Hematopoietic multipotent progenitor cell treated with erythropoietin and hydrocortisone succinate and interleukin-3 and kit ligand, for 17 days (in vitro differentiated cells): ENCODE data around the gene NAV2.
"Not testable (repeated sequence)": the region's sequence is repeated elsewhere in the genome, so short reads cannot be mapped to it uniquely, and the experiment has no call there.

Source experiments
- DNase-seq: peaks from one replicate; pipeline ENCODE4 v3.0.0-alpha.2; 2015; ENCODE audit warnings: low spot score

NAV2 gene

DNA sequence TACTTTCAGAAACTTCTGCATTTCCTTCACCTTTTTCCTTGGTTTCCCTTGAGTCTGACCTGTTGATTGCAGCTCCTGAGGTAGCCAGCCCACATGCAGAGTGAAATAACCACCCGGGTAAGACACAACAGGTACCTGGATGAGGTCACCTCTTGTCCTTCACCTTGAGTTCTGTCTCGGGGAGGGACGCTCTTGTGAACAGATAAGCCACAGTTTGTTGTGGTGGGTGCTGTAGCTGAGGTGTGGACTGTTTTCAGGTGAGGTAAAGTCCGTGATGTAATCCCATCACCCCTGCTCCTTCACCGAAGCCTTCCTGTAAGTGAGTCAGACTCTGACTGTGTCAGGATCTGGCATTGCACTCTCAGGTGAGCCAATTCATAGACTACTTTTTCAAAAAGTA is 183.1 kb downstream of the NAV2 start:
- no peak for DNase-seq

DNA sequence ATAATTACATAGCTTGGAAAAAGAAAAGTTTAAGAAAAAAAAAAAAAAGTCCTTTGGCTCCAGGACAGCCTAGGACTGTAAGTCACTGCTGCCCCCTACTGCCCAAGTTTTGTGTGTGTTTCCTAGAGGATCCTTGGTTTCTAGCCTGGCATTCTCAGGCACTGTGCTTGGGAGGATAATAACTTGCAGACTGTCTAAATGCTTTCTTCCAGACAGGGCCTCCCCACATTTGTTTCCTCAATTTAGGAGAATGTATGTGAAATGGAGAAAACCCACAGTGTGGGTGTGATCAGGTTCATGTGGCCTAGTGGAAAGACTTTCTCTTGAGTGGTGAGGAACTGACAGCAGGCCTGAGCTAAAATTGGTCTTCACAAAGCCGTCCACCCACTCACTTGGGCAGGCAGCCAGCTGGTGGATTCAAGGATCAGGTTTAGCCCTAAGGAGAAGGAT is 191.0 kb downstream of the NAV2 start:
- DNase-seq = peak; percentile 18

- DNase-seq = no peak
Measured at GRCh38 chr11:19905280-19905853, 192.7 kb downstream of the NAV2 start.

DNA sequence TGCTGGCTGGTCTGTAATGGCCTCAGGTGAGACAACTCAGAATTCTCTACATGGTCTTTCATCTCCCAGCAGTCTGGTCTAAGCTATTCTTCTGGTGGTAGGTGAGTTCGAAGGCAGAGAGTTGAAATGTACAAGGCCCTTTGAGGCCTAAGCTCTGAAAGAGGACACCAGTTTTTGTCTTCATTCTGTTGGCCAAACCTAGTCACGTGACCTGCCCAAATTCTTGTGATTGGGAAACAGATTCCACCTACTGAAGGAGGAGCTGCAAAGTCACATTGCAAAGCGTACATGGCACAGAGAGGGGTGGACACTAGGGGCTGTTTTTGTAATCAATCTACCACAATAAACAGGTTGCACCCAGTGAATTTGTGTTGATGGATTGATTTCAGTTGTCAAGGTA is 193.5 kb downstream of the NAV2 start:
- DNase-seq = no peak

DNA sequence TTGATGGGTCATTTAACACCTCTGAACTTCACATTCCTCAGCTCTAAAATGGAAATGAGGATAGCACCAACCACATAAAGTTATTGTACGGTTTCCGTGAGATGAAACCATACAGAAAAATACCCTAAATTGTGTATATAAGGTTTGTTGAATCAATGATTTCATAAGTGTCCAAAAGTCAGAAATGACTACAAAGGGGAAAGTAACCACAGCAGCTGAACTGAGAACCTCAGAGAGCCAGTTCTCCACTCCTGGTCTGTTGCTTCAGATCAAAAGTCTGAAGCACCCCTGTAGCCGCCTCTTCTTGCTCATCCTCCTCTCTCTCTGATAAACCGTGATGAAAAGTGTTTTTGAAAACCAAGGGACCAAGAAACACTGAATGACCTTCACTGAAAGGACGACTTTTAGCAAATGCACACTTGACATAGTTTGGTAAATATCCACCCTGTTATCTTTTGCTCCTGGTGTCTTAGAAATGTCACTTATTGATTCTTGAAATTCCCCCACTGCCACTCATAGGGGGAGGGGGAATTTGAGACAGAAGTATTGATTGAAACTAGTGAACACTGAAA is 194.5 kb downstream of the NAV2 start:
- no peak for DNase-seq

DNA sequence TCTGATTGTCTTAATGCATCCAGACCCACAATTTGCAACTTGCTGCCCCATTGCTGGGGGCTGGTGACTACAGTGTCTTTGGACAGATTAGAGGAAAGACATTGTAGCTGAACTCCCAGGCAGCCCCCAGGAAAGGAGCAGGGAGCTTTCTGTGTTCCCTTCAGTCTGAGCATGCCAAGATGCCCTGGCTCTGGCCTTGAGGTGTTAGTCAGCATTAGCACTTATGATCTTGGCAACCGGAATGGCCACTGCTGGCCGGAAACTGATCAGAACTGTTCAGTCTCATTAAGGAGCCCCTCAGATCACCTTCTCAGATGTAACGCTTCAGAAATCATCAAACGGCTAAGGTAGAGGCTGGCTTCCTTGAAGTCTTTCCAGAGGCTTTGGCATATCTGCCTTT is 195.2 kb downstream of the NAV2 start:
- DNase-seq = no peak

GRCh38 chr11:19910931-19911330 is 198.3 kb downstream of the NAV2 start:
- no peak for DNase-seq

DNA sequence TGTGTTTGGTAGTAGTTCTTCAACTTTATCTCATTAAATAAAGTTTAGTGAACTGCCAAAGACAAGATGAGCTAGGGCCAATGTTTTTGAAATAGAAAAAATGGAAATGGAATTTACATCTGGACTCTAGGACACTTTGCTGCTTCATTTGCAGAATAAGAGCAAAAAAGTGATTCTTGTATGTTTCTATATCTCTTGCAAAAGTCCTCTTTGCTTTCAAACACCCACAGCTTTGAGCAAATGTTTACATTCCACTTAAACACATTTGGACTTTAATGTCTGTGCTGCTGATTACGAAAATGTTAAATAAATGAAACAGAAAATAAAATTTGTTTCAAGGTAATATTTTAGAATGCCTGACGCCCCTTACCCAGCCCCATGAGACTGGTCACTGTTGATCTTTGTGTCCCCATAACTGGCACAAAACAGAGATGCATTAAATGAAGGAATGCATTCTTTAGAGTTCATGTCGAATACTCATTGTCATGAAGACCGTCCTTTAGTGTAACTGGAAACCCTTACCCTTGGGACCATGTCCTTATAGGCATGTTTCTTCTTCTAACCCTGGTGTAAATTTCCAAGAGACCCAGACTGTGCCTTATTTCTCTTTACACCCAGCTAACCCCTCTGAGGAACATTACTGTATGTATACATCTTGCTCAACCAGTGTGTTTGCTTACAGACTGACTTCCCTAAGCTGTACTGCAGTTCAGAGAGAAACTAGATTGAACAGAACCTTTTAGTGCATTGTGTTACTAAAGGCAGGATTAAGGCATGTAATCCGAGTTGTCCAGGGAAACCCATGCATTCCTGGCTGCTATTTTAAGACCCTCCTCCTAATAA is 199.7 kb downstream of the NAV2 start:
- DNase-seq = no peak

GRCh38 chr11:19912958-19913892 is 200.6 kb downstream of the NAV2 start:
- DNase-seq = no peak

DNA sequence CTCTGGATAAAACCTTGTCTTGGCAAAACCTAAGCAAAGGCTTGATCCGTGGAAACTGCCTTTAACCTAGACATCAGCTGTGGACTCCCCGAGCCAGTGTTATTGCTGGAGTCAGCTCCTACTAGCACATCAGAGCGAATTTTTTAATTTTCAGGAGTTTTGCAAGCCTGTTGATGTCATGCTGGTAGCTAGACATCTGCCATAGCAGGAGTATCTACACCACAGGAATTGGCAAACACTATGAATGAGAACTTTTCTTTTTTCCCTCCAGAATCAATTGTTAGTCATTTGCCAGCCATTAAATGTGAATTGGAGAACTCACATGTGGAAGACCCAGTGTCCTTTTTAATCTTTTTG is 201.2 kb downstream of the NAV2 start:
- no peak for DNase-seq

- DNase-seq = no peak
Measured at GRCh38 chr11:19915808-19916207, 203.2 kb downstream of the NAV2 start.

GRCh38 chr11:19917069-19917468 is 204.4 kb downstream of the NAV2 start:
- DNase-seq = no peak

DNA sequence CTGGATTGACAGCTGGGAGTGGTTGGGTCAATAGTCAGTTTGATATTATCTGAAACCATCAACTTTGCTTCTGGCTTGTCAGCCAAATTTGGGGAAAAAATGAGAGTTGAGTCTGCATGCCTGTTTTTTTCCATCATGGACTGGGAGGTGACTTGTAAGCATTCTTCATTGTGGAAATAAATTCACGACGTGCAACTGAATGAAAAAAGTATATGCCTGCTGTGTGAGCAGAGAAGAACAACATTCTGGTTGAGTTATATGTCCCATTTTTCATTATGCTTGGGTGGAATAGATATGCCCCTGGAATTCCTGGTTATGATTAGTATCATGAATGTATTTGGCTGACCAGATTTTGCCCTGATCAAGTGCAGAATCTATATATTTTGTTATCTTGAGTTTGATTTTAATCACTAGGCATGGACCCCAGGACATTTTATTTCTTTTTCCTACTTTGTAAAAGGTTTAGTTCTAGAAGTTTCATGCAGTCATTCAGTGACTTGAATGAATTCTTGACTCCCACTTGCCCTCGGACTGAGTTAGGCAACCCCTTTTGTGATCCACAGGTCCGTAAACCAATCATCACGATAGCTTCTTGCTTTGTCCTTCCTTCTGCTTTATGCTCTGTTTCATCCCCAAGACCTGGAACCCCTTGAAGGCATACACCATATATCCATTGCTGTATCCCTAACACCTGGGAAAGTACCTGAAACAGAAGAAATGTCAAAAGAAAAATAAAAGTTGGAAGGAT is 205.8 kb downstream of the NAV2 start:
- DNase-seq = no peak

- DNase-seq = no peak
Measured at GRCh38 chr11:19919050-19919561, 206.5 kb downstream of the NAV2 start.

- no peak for DNase-seq
Measured at GRCh38 chr11:19920982-19921381, 208.3 kb downstream of the NAV2 start.

GRCh38 chr11:19921976-19922688 is 209.5 kb downstream of the NAV2 start:
- no peak for DNase-seq

GRCh38 chr11:19922689-19923035 is 210.0 kb downstream of the NAV2 start:
- DNase-seq = no peak

DNA sequence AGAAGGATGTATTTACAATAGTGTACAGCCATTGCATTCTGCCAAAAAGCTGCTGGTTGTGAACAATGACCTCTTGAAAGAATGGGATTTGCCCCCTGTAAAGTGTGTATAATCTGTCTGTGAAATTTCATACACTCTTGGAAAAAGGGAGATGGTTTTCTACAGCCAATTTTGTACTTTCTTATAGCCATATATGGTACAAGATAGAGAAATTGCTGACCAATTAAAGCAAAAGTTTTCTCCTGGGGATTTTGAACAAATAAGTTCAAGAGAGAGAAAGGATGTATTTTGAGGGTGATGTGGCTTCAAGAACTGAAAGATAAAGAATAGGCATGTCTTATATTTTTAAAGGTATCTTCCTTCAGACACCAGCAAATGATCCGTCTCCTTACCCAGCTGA is 211.0 kb downstream of the NAV2 start:
- no peak for DNase-seq

- DNase-seq = no peak
Measured at GRCh38 chr11:19924311-19924710, 211.7 kb downstream of the NAV2 start.

- DNase-seq = no peak
Measured at GRCh38 chr11:19924716-19925115, 212.1 kb downstream of the NAV2 start.

GRCh38 chr11:19927403-19927802 is 214.8 kb downstream of the NAV2 start:
- DNase-seq = not testable (repeated sequence)
